ENCODE results near the gene AMMECR1L.
A peak's percentile ranks its signal among the peaks of the same experiment; 100 is the strongest.
"Not testable (repeated sequence)": the region's sequence is repeated elsewhere in the genome, so short reads cannot be mapped to it uniquely, and the experiment has no call there.

Gene AMMECR1L

DNA sequence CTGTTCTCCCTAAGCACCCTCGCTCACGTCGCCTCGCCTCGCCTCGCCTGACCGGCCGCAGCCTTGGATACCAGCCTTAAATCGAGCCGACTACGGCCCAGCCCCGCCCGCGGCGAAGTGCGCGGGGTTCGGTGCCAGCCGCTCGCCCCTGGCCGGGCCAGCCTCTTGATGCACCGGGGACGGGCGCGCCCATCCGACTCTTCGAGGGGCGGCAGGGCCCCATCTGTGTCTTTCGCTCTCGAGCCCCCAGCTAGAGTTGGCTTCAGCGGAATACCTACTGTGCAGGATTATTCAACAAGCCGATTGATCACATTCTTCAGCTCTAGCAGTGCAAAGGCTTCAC is 808 bp upstream of the AMMECR1L start:
- DNase-seq: not testable (repeated sequence)

- peak; percentile 36 for DNase-seq
These were observed 655 bp downstream of the AMMECR1L start for GRCh38 chr2:127884861-127885740.

DNA sequence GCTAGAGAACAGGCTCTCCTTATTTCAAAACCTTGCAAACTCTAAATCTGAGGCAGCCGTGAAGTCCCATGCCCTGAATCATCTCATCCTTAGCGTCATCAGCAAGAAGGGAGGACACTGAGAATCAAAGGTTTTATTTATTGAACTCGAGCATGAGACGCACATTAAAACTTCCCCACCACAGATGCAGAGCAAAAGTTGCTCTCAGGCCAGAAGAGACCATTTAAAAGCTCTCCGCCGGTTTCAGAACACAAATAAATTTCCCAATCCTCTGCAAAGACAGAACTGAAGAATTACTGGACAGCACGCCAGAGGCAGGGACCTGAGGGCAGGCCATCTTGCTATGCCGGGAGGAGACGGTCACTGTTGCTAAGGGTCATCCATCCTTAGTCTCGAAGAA is 1.3 kb downstream of the AMMECR1L start:
- no peak for DNase-seq

DNA sequence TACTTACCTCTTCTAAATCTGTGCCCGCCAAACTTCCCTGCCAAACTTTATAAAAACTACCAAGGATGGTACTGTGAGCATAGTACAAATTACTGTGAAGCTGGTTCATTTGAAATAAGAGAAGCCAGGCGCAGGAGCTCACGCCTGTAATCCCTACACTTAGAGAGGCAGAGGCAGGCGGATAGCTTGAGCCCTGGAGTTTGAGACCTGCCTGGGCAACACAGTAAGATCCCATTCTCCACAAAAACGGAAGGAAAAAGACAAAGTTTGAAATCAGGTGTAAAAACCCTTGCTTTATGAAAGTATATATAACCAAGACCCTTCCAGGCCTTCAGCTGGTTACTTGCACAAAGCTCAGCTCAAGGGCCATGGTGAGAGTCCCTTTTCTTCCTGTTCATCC is 5.9 kb downstream of the AMMECR1L start:
- no peak for DNase-seq

GRCh38 chr2:127877626-127878025 is 8.1 kb downstream of the AMMECR1L start:
- no peak for DNase-seq

GRCh38 chr2:127877136-127877535 is 8.6 kb downstream of the AMMECR1L start:
- no peak for DNase-seq

GRCh38 chr2:127874378-127875269 is 11.1 kb downstream of the AMMECR1L start:
- DNase-seq: peak; percentile 26

GRCh38 chr2:127873707-127874303 is 12.0 kb downstream of the AMMECR1L start:
- no peak for DNase-seq

GRCh38 chr2:127872354-127872753 is 13.4 kb downstream of the AMMECR1L start:
- DNase-seq: no peak

GRCh38 chr2:127865926-127866325 is 19.8 kb downstream of the AMMECR1L start:
- DNase-seq: no peak

- DNase-seq: no peak
These were observed 20.9 kb downstream of the AMMECR1L start for GRCh38 chr2:127864877-127865276.

GRCh38 chr2:127862228-127862627 is 23.5 kb downstream of the AMMECR1L start:
- no peak for DNase-seq

DNA sequence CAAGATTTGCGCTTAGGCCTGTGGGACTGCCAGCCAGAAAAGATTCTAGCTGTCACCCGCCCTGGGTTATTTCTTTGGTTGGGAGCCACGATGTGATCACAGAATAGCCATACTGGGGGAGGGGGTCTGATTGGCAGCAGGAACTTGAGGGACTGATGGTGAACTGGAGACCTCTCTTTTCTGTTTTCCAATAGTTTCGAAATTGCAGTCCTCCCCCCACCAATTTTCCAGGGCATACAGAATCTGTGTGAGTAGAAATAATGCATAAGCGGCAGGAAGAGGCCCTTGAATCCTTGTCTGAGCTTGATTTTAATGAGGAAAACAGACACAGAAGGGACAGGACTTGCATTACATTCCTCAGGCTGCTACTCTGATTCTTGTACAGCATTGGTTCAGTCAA is 25.6 kb downstream of the AMMECR1L start:
- DNase-seq: no peak

- DNase-seq: peak; percentile 71
These were observed 26.1 kb downstream of the AMMECR1L start for GRCh38 chr2:127859712-127860085.

DNA sequence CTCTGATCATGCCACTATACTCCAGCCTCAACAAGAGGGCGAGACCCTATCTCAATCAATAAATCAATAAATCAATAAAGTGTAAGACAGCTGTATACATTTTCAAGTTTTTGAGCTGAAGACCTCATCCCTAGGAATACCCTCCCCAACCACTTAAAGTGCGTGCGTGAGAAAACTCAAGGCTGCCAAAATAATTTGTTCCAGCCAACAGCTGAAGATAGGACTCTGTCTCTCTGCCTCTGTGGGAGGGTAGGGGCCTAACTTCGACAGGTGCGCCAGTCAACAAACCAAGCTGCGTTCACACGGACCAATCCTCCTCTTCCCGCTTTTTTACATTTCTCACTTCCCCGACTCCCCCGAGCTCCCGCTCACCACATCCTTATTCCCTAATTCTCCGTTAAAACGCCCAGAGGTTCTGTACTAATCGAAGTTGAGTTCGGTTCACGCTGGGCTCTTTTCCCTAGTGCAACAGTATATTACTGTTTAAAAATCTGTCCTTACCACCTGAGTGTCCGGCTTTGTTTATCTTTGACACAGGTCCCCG is 28.4 kb downstream of the AMMECR1L start:
- DNase-seq: peak; percentile 34

DNA sequence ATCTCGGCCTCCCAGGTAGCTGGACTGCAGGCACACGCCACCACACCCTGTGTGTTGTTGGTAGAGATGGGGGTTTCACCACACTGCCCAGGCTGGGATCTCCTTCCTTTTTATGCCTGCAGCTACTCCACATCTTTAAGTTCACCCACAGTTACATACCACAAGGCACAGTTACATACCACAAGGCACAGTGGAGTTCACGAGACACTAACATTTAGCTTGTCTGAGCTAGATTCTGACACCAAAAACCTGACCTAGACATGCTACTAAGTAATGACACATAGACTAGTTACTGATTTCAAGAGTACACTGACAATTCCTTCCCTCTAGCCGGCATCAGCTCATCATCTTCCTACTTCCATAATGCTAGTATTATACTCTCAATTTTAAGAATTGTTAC is 32.1 kb downstream of the AMMECR1L start:
- DNase-seq: no peak

- no peak for DNase-seq
These were observed 33.4 kb downstream of the AMMECR1L start for GRCh38 chr2:127852388-127852787.

DNA sequence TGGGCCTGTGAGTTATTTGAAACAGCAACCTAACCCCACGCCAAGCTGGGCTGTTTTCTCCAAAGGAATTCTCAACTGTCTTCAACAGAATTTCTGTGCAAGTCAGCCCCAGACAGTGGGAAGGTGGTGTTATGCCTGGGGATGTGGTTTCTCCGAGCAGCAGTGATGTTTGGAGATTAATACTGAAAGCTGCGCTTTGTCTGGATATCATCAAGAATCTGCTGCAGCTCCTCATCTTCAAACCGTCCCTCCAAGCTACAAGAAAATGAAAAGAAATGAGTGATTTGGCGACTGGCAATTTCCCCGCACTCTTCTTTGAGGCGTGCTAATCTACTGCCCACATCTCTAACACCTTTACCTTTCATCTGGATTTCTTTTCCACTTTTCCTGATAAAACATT is 37.8 kb downstream of the AMMECR1L start:
- no peak for DNase-seq

DNA sequence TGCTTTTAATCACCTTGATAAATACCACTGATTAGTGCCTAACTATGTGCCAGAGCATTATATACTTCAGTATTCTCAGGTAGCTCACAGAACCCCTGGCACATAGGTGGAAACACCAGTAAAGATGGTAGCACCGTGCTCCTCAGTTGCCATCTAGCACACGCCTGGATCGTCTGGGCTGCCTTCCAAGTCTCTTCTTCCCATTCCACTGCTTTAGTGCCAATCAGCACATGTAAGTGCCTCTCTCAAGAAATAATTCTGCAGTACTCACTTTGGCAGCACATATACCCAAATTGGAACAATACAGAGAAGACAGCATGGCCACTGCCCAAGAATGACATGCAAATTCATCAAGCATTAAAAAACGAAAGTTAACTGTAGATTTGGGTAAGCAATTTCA is 40.8 kb downstream of the AMMECR1L start:
- DNase-seq: no peak

DNA sequence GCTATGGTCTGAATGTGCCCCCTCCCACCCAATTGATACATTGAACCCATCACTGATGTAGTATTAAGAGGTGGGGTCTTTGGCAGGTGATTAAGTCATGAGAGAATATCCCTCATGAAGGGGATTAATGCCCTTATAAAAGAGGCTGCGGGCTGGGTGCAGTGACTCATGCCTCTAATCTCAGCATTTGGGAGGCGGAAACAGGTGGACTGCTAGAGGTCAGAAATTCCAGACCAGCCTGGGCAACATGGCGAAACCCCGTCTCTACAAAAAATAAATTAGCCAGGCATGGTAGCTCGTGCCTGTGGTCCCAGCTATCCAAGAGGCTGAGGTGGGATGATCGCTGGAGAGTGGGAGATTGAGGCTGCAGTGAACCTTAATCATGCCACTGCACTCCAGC is 42.1 kb downstream of the AMMECR1L start:
- DNase-seq: no peak

DNA sequence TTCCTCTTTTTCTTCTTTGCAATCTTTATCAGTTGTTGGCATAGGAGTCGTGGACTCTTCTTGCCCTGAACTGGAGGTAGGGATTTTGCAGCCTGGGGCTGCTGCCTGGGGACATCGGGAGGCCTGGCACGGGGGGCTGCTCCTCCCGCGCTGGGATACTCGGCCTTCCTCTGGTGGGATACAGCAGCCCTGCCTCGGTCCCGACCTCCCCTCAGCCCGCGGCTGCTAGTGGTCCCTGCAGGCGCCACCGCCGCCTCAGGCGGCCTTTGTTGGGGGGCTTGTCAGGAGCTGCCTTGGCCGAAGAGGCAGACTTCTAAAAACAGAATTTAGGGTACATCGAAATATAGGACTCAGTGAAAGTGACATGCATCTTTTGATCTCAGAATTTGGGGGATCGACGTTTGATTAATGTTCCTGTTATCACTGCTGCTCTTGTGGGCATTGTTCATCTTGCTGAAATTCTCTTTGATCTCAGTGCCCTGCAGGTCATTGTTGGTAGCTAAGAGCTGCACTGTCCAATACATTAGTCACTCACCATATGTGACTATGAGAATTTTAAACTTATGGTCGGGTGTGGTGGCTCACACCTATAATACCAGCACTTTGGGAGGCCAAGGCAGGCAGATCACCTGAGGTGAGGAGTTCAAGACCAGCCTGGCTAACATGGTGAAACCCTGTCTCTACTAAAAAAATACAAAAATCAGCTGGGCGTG is 44.1 kb downstream of the AMMECR1L start:
- no peak for DNase-seq

DNA sequence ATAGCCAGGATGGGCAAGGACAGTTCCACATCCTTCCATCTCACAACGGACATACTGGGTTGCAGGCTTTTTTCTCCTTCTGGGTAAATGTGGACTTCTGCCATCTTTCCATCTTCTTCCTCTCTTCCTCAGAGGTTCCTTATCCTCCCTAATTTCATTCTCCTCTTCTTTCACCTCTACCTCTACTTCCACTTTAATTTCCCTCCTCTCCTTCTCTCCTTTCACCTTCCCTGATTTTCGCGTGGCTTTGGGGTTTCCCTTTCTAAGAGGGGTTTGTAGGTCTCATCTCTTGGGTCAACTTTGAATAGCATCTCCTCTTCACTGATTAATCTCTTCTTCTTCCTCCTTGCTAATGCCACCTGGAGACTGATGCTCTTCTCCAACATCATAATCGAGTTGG is 44.9 kb downstream of the AMMECR1L start:
- DNase-seq: no peak

- DNase-seq: no peak
These were observed 50.8 kb downstream of the AMMECR1L start for GRCh38 chr2:127834951-127835350.
